SK-N-SH (cell line): ENCODE data around the gene EFCAB6. TPM values are rescaled to one million over a fixed set of nuclear protein-coding genes. Genes with fewer than 3 reads are reported as not detected.

Source experiments
- CTCF ChIA-PET: fragments of 300-600, 350-600 bp; formaldehyde crosslinking; extraction: SDS; loops from one replicate; lab custom pipeline; 2021; lab: Yijun Ruan, JAX
- POLR2A ChIA-PET: fragments of 350-600 bp; sonication (Branson Sonifier 250); formaldehyde crosslinking; extraction: SDS; loops from one replicate; lab custom pipeline; 2020; ENCODE audit warnings: antibody characterized with exemption, inconsistent platforms; lab: Yijun Ruan, JAX
- DNase-seq: peaks from one replicate; pipeline ENCODE4 v3.0.0; 2012
- H2AFZ ChIP-seq: fragments of 200-600 bp; sonication (generic); 2 replicates; pipeline ENCODE4 v1.8.1; 2016; ENCODE audit warnings: antibody characterized with exemption, mild to moderate bottlenecking, low read depth
- H3F3A ChIP-seq: fragments of 200-600 bp; sonication (generic); replicated peaks from 2 replicates; pipeline ENCODE3; 2016; ENCODE audit warnings: antibody characterized with exemption, mild to moderate bottlenecking; ENCODE audit not compliant: insufficient read depth
- H3K27ac ChIP-seq, 2 experiments: fragments of 200-500 bp in 1 of 2; fragments of 200-600 bp in 1 of 2; sonication (Bioruptor generic) in 1 of 2; sonication (generic), shearing (Covaris generic) in 1 of 2; 2 replicates each; pipeline versions ENCODE4 v1.5.1 to v1.6.1; 2014 to 2016; ENCODE audit warnings: low read depth in 2 of 2, inconsistent platforms in 1 of 2, low read length in 1 of 2, mild to moderate bottlenecking in 1 of 2, mixed read lengths in 1 of 2
- H3K27me3 ChIP-seq: fragments of 200-600 bp; sonication (generic), shearing (Covaris generic); 2 replicates; pipeline ENCODE4 v1.6.1; 2016; ENCODE audit warnings: mixed run types; ENCODE audit not compliant: insufficient read depth
- H3K36me3 ChIP-seq, 2 experiments: fragments of 200-500 bp in 1 of 2; fragments of 200-600 bp in 1 of 2; sonication (Bioruptor generic) in 1 of 2; sonication (generic) in 1 of 2; replicated peaks in 1 of 2; 2 replicates each; pipeline versions ENCODE3 to v1.5.1; 2014 to 2016; ENCODE audit warnings: low read length in 1 of 2, mild to moderate bottlenecking in 1 of 2; ENCODE audit not compliant: insufficient read depth in 2 of 2, control insufficient read depth in 1 of 2
- H3K4me1 ChIP-seq, 2 experiments: fragments of 200-500 bp in 1 of 2; fragments of 200-600 bp in 1 of 2; sonication (Bioruptor generic) in 1 of 2; sonication (generic), shearing (Covaris generic) in 1 of 2; 2 replicates each; pipeline versions ENCODE4 v1.5.1 to v1.6.1; 2014 to 2016; ENCODE audit warnings: low read depth in 1 of 2, low read length in 1 of 2, mixed run types in 1 of 2; ENCODE audit not compliant: insufficient read depth in 2 of 2, control insufficient read depth in 1 of 2
- H3K4me2 ChIP-seq: fragments of 200-600 bp; sonication (generic), shearing (Covaris generic); 2 replicates; pipeline ENCODE4 v1.6.1; 2017; ENCODE audit warnings: mixed run types
- H3K4me3 ChIP-seq, 2 experiments: fragments of 200-500 bp in 1 of 2; fragments of 200-600 bp in 1 of 2; sonication (Bioruptor generic) in 1 of 2; sonication (generic), shearing (Covaris generic) in 1 of 2; 2 replicates each; pipeline versions ENCODE4 v1.5.1 to v1.8.1; 2014 to 2016; ENCODE audit warnings: low read depth in 2 of 2, inconsistent platforms in 1 of 2, low read length in 1 of 2, mild to moderate bottlenecking in 1 of 2, mixed read lengths in 1 of 2, moderate library complexity in 1 of 2
- H3K79me2 ChIP-seq: fragments of 200-600 bp; sonication (generic); 2 replicates; pipeline ENCODE4 v1.8.1; 2017; ENCODE audit warnings: mild to moderate bottlenecking; ENCODE audit not compliant: insufficient read depth
- H3K9ac ChIP-seq: fragments of 200-600 bp; sonication (generic); 2 replicates; pipeline ENCODE4 v1.6.1; 2017; ENCODE audit warnings: mixed run types
- H3K9me2 ChIP-seq: fragments of 200-600 bp; sonication (generic); 2 replicates; pipeline ENCODE4 v1.6.1; 2017; ENCODE audit warnings: mixed run types
- H3K9me3 ChIP-seq: fragments of 200-600 bp; sonication (generic); 2 replicates; pipeline ENCODE4 v1.6.1; 2017; ENCODE audit warnings: mixed run types, mild to moderate bottlenecking, moderate library complexity
- H4K20me1 ChIP-seq: fragments of 200-600 bp; sonication (generic); 2 replicates; pipeline ENCODE4 v1.6.1; 2017; ENCODE audit warnings: mild to moderate bottlenecking, mixed run types; ENCODE audit not compliant: insufficient read depth
- ELF1 ChIP-seq: IDR thresholded peaks from 2 replicates; pipeline ENCODE4 v1.4.0; 2012
- EP300 ChIP-seq, 2 experiments: IDR thresholded peaks; 2 replicates each; pipeline versions ENCODE4 v1.4.0 to v1.6.1; 2012; ENCODE audit warnings: borderline replicate concordance in 1 of 2, low read depth in 1 of 2, low read length in 1 of 2
- FOXM1 ChIP-seq: IDR thresholded peaks from 2 replicates; pipeline ENCODE4 v1.4.0; 2012; ENCODE audit warnings: low read depth, mild to moderate bottlenecking
- GATA2 ChIP-seq: sonication (generic); formaldehyde crosslinking; IDR thresholded peaks from 2 replicates; pipeline ENCODE4 v1.5.0; 2020; ENCODE audit warnings: mild to moderate bottlenecking, missing genetic modification reagents
- JUND ChIP-seq: IDR thresholded peaks from 2 replicates; pipeline ENCODE4 v1.4.0; 2012
- MXI1 ChIP-seq: IDR thresholded peaks from 2 replicates; pipeline ENCODE4 v1.6.1; 2012; ENCODE audit warnings: mild to moderate bottlenecking, low read depth, low read length, improper control_type of control experiment
- NFIC ChIP-seq: IDR thresholded peaks from 2 replicates; pipeline ENCODE4 v1.4.0; 2012; ENCODE audit warnings: borderline replicate concordance
- RCOR1 ChIP-seq: fragments of 150-350 bp; IDR thresholded peaks from 2 replicates; pipeline ENCODE4 v1.6.1; 2017; ENCODE audit warnings: antibody characterized with exemption, low read length
- SIN3A ChIP-seq: IDR thresholded peaks from 2 replicates; pipeline ENCODE4 v1.6.1; 2012; ENCODE audit warnings: low read depth, mild to moderate bottlenecking, low read length, moderate library complexity, borderline replicate concordance
- TAF1 ChIP-seq: IDR thresholded peaks from 2 replicates; pipeline ENCODE4 v1.6.1; 2012; ENCODE audit warnings: low read depth, mild to moderate bottlenecking, low read length, moderate library complexity, borderline replicate concordance
- TEAD4 ChIP-seq: IDR thresholded peaks from 2 replicates; pipeline ENCODE4 v1.4.0; 2012; ENCODE audit warnings: mild to moderate bottlenecking, borderline replicate concordance; ENCODE audit not compliant: insufficient read depth
- YY1 ChIP-seq: IDR thresholded peaks from 2 replicates; pipeline ENCODE4 v1.4.0; 2012; ENCODE audit warnings: low read depth, mild to moderate bottlenecking
- WGBS: methylation state at CpG from one replicate; pipeline ENCODE4 v1.1.6; 2017; ENCODE audit warnings: low lambda C conversion rate; 5-methylcytosine and 5-hydroxymethylcytosine counted together
- polyA plus RNA-seq, 3 experiments: library from polyadenylated mRNA; depleted of rRNA; stranded (reverse); fragments of >200 nt; gene quantifications; 2 replicates each; pipeline ENCODE4 v1.2.3, GENCODE V29; 2012
- TF ChIP-seq, protein P1 (sequence below): fragments of 150-350 bp; IDR thresholded peaks from 2 replicates; pipeline ENCODE4 v1.6.1; 2016; ENCODE audit warnings: mild to moderate bottlenecking, low read depth, low read length
- TF ChIP-seq, protein P2 (sequence below): IDR thresholded peaks from 2 replicates; pipeline ENCODE4 v1.4.0; 2012; ENCODE audit warnings: low read depth, borderline replicate concordance
- TF ChIP-seq, protein P3 (sequence below): IDR thresholded peaks from 2 replicates; pipeline ENCODE4 v1.4.0; 2012; ENCODE audit warnings: low read depth

Gene EFCAB6
- polyA plus RNA-seq, 1 of the 3 experiments (the other 2 are of a cell fraction) = 0.46 TPM

DNA sequence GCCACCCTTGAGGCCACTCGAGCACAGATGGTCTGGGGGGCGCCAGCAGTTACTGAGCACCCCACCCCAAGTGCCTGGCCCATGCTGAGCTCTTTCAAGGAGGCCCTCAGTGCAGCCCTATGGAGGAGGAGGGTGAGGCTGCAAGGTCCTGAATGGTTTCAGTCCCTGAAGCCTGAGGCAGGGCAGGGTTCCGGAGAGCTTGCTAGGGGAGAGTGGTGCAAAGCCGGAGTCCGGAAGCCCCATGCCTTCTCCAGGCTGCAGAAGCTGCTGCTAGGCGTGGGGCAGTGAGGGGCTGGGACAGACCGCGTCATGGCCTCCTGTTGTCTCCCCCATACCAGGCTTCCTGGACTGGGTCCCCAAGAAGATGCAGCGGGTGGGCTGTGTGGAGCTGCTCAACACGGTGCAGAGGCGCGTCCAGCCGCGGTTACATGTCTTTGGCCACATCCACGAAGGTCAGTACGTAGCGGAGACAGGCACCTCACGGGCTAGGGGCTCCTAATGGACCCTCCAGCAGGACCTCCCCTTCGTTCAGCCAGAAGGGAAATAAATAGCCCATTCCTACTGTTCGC, 309.7 kb downstream of the EFCAB6 start (continued):
- no peak for TF ChIP-seq TAF1
- no peak for TF ChIP-seq SIN3A
- TF ChIP-seq JUND = no peak
- no peak for TF ChIP-seq RCOR1

DNA sequence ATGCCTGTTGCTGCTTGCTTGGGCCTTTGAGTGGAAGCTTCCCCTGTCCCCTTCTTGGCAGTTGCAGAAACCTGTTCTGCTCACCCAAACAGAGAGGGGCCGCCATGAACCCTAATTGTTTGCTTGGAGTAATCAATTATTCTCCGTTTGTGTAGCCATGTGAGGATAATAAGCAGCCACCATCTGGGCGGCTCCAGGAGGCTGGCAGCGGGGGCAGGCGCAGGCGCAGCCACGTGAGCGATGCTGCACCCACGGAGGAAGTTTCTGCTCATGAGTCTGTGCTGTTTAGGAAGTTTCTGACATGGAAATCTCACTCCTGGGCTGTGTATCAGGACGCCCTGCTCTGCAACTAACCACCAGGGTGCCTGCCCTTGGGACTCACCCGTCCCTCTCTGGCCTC, 310.2 kb downstream of the EFCAB6 start:
- no peaks in the 10 kb centered on the region for H4K20me1 ChIP-seq
- H3K27me3 ChIP-seq = no peaks in the 10 kb centered on the region
- H3K4me3 ChIP-seq = no peak overlapping the region
- WGBS = 24% methylated on average over 3 of the region's 11 CpGs
- H2AFZ ChIP-seq = no peak overlapping the region
- H3K4me1 ChIP-seq = no peaks in the 10 kb centered on the region
- no peak overlapping the region for H3K4me2 ChIP-seq
- H3K27ac ChIP-seq = no peak overlapping the region
- ChIA-PET CTCF (no interaction called here), POLR2A (no interaction called here)
- no peaks in the 10 kb centered on the region for H3K9me2 ChIP-seq
- no peaks in the 10 kb centered on the region for H3K9me3 ChIP-seq
- H3K79me2 ChIP-seq = no peaks in the 10 kb centered on the region
- H3F3A ChIP-seq = no peaks in the 10 kb centered on the region
- DNase-seq = no peak
- H3K36me3 ChIP-seq = no peaks in the 10 kb centered on the region
- TF ChIP-seq RCOR1 (no peak), YY1 (no peak), NFIC (no peak), TEAD4 (no peak), SIN3A (no peak), GATA2 (no peak)
- TF ChIP-seq, protein P1, sequence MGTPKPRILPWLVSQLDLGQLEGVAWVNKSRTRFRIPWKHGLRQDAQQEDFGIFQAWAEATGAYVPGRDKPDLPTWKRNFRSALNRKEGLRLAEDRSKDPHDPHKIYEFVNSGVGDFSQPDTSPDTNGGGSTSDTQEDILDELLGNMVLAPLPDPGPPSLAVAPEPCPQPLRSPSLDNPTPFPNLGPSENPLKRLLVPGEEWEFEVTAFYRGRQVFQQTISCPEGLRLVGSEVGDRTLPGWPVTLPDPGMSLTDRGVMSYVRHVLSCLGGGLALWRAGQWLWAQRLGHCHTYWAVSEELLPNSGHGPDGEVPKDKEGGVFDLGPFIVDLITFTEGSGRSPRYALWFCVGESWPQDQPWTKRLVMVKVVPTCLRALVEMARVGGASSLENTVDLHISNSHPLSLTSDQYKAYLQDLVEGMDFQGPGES = no peak
- TF ChIP-seq, protein P2, sequence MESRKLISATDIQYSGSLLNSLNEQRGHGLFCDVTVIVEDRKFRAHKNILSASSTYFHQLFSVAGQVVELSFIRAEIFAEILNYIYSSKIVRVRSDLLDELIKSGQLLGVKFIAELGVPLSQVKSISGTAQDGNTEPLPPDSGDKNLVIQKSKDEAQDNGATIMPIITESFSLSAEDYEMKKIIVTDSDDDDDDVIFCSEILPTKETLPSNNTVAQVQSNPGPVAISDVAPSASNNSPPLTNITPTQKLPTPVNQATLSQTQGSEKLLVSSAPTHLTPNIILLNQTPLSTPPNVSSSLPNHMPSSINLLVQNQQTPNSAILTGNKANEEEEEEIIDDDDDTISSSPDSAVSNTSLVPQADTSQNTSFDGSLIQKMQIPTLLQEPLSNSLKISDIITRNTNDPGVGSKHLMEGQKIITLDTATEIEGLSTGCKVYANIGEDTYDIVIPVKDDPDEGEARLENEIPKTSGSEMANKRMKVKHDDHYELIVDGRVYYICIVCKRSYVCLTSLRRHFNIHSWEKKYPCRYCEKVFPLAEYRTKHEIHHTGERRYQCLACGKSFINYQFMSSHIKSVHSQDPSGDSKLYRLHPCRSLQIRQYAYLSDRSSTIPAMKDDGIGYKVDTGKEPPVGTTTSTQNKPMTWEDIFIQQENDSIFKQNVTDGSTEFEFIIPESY = no peak
- H3K9ac ChIP-seq = no peak overlapping the region

DNA sequence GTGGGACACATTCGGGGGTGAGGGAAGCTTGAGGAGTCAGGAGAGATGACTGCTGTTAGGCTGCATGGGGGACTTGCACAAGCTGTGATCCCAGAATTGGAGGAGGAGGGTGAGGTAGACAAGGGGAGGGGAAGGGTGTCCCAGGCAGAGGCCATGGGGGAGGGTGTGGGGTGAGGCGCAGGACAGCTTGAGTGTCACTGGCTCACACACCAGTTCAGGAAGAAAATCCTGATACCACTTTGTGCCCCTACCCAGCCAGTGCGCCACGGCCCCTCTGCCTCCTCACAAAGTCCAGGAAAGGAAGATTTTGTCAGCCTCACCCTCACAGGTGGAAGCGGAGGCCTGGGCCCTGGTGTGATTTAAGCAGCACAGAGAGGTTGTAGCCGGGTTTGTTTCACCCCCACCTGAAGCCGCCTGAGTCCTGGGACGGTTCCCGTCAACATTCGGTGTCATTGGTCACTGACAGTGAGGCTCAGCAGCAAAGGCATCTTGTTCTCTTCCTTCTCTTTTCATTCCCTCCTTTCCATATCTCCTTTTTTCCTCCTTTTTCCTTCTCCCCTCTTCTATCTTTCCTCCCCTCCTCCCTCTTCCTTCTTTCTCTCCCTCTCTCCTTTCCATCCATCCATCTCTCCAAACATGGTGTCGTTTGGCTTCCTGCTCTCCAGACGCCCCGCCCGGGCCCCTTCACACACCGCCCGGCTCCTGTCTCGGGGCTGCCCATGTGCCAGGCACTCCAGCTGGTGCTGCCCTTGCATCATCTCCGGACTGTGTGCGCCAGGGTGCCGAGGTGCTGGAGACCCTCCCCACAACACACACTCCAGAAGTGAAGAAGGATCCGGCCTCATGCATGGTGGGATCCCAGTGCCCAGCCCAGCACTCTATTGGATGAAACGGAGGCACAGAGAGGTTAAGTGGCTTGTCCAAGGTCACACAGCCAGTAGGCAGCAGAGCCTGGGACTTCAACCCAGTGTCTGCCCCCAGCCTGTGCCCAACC, 311.0 kb downstream of the EFCAB6 start:
- Histone ChIP-seq H3K36me3 (no peaks in the 10 kb centered on the region), H3K79me2 (no peaks in the 10 kb centered on the region), H3K4me1 (no peaks in the 10 kb centered on the region), H3K4me2 (no peak overlapping the region), H3K9me2 (no peaks in the 10 kb centered on the region), H3K9me3 (no peaks in the 10 kb centered on the region), H4K20me1 (no peaks in the 10 kb centered on the region), H3F3A (no peaks in the 10 kb centered on the region), H2AFZ (no peak overlapping the region), H3K27ac (no peak overlapping the region), H3K4me3 (no peak overlapping the region), H3K27me3 (no peaks in the 10 kb centered on the region), H3K9ac (no peak overlapping the region)
- POLR2A ChIA-PET = no interaction called here
- WGBS = 55% methylated on average over 14 of the region's 22 CpGs
- CTCF ChIA-PET = no interaction called here
- no peak for DNase-seq
- no peak for TF ChIP-seq ELF1
- TF ChIP-seq MXI1 = no peak
- TF ChIP-seq, protein P3, sequence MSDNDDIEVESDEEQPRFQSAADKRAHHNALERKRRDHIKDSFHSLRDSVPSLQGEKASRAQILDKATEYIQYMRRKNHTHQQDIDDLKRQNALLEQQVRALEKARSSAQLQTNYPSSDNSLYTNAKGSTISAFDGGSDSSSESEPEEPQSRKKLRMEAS = no peak
- TF ChIP-seq, protein P1 = no peak
- no peak for TF ChIP-seq RCOR1
- no peak for TF ChIP-seq FOXM1
- no peak for TF ChIP-seq JUND
- TF ChIP-seq EP300 (IDR thresholded peaks at IDR 0.05; ENCODE audit: borderline replicate concordance in 1 of 2, low read depth in 1 of 2, low read length in 1 of 2) = no peak
